ENCODE measurements around the gene SNAPIN.
A peak's percentile ranks its signal among the peaks of the same experiment; 100 is the strongest.

The SNAPIN gene

DNA sequence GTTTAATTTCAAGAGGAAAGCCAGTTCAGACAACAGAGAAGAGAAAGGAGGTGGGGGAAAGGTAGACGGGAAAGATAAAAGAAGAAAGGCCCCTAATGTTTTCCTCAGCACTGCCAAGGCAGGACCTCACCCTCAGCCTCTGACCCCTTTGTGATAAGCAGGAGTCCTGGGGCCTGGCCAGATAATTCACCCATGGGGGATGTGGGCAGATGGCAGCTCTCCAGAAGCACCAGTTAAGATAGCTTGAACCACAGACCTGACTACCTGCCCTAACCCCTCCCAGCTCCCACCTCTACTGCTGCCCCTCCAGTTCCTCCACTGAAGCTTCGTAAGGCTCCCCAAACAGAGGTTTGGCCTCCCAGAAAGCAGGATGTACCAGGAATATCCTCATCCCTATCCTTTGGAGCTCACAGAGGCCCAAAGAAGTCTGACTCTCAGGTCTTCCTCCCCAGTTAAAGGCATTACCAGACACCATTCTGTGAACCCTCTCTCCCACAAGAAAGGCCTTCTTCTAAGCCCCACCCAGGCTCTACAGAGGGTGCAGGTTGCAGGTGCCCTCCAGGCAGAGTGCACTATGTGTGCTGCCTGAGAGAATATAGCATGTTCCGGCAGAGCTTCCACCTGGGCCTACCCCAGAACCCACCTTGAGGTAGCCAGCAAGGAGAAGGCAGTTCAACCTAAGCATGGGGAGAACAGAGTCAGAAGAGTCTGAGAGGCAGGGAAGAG is 9.2 kb upstream of the SNAPIN start:
- H3K4me3 ChIP-seq (ENCODE audit: low read depth in 1 of 2, low read length in 2 of 2) = no peak overlapping the region
- H3K27ac ChIP-seq (ENCODE audit: low read length) = no peak overlapping the region
- no peaks in the 10 kb centered on the region for H3K27me3 ChIP-seq (ENCODE audit: low read depth, low read length)
- H3K36me3 ChIP-seq (ENCODE audit: control insufficient read depth in 1 of 2, insufficient read depth in 2 of 2, low read length in 2 of 2) = peaks cover 19 to 27% of the 10 kb centered on the region in 2 donors
- no peaks in the 10 kb centered on the region for H3K4me1 ChIP-seq (ENCODE audit: control insufficient read depth in 1 of 2, insufficient read depth in 2 of 2, low read length in 2 of 2)
- no peaks in the 10 kb centered on the region for H3K9me3 ChIP-seq (ENCODE audit: control insufficient read depth in 1 of 2, low read length in 2 of 2)

- H3K4me3 ChIP-seq (ENCODE audit: low read depth in 1 of 2, low read length in 2 of 2) = no peak overlapping the region
- no peak overlapping the region for H3K27ac ChIP-seq (ENCODE audit: low read length)
- peaks cover 15 to 21% of the 10 kb centered on the region in 2 donors for H3K36me3 ChIP-seq (ENCODE audit: control insufficient read depth in 1 of 2, insufficient read depth in 2 of 2, low read length in 2 of 2)
- no peaks in the 10 kb centered on the region for H3K9me3 ChIP-seq (ENCODE audit: control insufficient read depth in 1 of 2, low read length in 2 of 2)
- no peaks in the 10 kb centered on the region for H3K4me1 ChIP-seq (ENCODE audit: control insufficient read depth in 1 of 2, insufficient read depth in 2 of 2, low read length in 2 of 2)
- no peaks in the 10 kb centered on the region for H3K27me3 ChIP-seq (ENCODE audit: low read depth, low read length)
Measured at GRCh38 chr1:153649863-153650235, 8.7 kb upstream of the SNAPIN start.

DNA sequence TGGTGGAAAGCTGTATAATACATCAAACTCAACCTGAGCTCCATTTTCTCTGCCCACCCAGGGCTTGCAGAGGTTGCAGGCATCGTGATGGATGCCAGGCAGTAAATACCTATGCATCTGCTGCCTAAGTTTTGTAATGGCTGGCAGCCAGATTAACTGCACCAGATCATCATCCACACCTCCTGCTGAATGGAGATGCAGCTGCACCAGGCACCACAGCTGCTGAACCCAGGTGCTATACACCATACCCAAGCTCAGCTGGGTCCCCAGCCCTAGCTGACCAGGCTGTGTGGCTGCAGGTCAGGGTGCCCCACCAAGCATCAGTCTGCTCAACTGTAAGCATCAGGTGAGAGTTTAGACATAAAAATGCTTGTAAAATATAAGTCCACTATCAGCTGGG is 6.7 kb upstream of the SNAPIN start:
- H3K27ac ChIP-seq (ENCODE audit: low read length) = no peak overlapping the region
- H3K27me3 ChIP-seq (ENCODE audit: low read depth, low read length) = no peaks in the 10 kb centered on the region
- no peaks in the 10 kb centered on the region for H3K9me3 ChIP-seq (ENCODE audit: control insufficient read depth in 1 of 2, low read length in 2 of 2)
- H3K4me1 ChIP-seq (ENCODE audit: control insufficient read depth in 1 of 2, insufficient read depth in 2 of 2, low read length in 2 of 2) = no peaks in the 10 kb centered on the region
- H3K4me3 ChIP-seq (ENCODE audit: low read depth in 1 of 2, low read length in 2 of 2) = no peak overlapping the region
- peaks cover 4 to 6% of the 10 kb centered on the region in 2 donors for H3K36me3 ChIP-seq (ENCODE audit: control insufficient read depth in 1 of 2, insufficient read depth in 2 of 2, low read length in 2 of 2)

- H3K4me3 ChIP-seq (ENCODE audit: low read depth in 1 of 2, low read length in 2 of 2) = no peak overlapping the region
- H3K4me1 ChIP-seq (ENCODE audit: control insufficient read depth in 1 of 2, insufficient read depth in 2 of 2, low read length in 2 of 2) = no peaks in the 10 kb centered on the region
- no peaks in the 10 kb centered on the region for H3K9me3 ChIP-seq (ENCODE audit: control insufficient read depth in 1 of 2, low read length in 2 of 2)
- no peaks in the 10 kb centered on the region for H3K36me3 ChIP-seq (ENCODE audit: control insufficient read depth in 1 of 2, insufficient read depth in 2 of 2, low read length in 2 of 2)
- H3K27ac ChIP-seq (ENCODE audit: low read length) = no peak overlapping the region
- no peaks in the 10 kb centered on the region for H3K27me3 ChIP-seq (ENCODE audit: low read depth, low read length)
Measured at GRCh38 chr1:153652805-153653500, 5.5 kb upstream of the SNAPIN start.

DNA sequence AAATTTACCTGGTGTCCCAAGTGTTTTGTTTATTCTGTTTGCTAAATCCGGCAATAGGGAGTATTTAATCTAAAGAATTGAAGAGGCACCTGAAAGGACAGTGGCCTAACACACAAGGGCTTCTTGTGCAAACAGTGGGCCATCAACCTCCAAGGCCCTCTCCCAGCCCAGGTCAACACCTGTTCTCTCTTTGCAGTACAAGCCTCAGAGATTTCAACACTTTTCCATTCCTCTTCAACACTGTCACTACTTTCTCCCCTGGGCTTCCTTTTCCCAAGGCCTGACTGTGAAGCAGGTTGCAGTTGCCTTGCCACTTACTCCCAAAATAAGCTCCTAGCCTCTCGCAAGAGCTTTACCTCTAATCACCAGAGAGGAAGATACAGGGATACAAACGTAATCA is 3.2 kb upstream of the SNAPIN start:
- Histone ChIP-seq H3K27me3 (ENCODE audit: low read depth, low read length) (no peaks in the 10 kb centered on the region), H3K9me3 (ENCODE audit: control insufficient read depth in 1 of 2, low read length in 2 of 2) (no peaks in the 10 kb centered on the region), H3K4me1 (ENCODE audit: control insufficient read depth in 1 of 2, insufficient read depth in 2 of 2, low read length in 2 of 2) (peaks cover 7 to 11% of the 10 kb centered on the region in 2 donors), H3K36me3 (ENCODE audit: control insufficient read depth in 1 of 2, insufficient read depth in 2 of 2, low read length in 2 of 2) (no peaks in the 10 kb centered on the region), H3K4me3 (ENCODE audit: low read depth in 1 of 2, low read length in 2 of 2) (no peak overlapping the region), H3K27ac (ENCODE audit: low read length) (no peak overlapping the region)

GRCh38 chr1:153659175-153659534 is 652 bp downstream of the SNAPIN start:
- H3K9me3 ChIP-seq (ENCODE audit: control insufficient read depth in 1 of 2, low read length in 2 of 2) = no peaks in the 10 kb centered on the region
- peak overlapping the region; percentile 88 to 96 for H3K4me3 ChIP-seq (ENCODE audit: low read depth in 1 of 2, low read length in 2 of 2)
- H3K27ac ChIP-seq (ENCODE audit: low read length) = peak overlapping the region; percentile 86
- peaks cover 7 to 11% of the 10 kb centered on the region in 2 donors for H3K4me1 ChIP-seq (ENCODE audit: control insufficient read depth in 1 of 2, insufficient read depth in 2 of 2, low read length in 2 of 2)
- H3K36me3 ChIP-seq (ENCODE audit: control insufficient read depth in 1 of 2, insufficient read depth in 2 of 2, low read length in 2 of 2) = peaks cover 29 to 34% of the 10 kb centered on the region in 2 donors
- H3K27me3 ChIP-seq (ENCODE audit: low read depth, low read length) = no peaks in the 10 kb centered on the region

GRCh38 chr1:153659656-153660055 is 1.2 kb downstream of the SNAPIN start:
- Histone ChIP-seq H3K9me3 (ENCODE audit: control insufficient read depth in 1 of 2, low read length in 2 of 2) (no peaks in the 10 kb centered on the region), H3K27ac (ENCODE audit: low read length) (no peak overlapping the region), H3K4me1 (ENCODE audit: control insufficient read depth in 1 of 2, insufficient read depth in 2 of 2, low read length in 2 of 2) (peaks cover 7 to 11% of the 10 kb centered on the region in 2 donors), H3K4me3 (ENCODE audit: low read depth in 1 of 2, low read length in 2 of 2) (peak overlapping the region; percentile 88 to 96), H3K27me3 (ENCODE audit: low read depth, low read length) (no peaks in the 10 kb centered on the region), H3K36me3 (ENCODE audit: control insufficient read depth in 1 of 2, insufficient read depth in 2 of 2, low read length in 2 of 2) (peaks cover 33 to 39% of the 10 kb centered on the region in 2 donors)

DNA sequence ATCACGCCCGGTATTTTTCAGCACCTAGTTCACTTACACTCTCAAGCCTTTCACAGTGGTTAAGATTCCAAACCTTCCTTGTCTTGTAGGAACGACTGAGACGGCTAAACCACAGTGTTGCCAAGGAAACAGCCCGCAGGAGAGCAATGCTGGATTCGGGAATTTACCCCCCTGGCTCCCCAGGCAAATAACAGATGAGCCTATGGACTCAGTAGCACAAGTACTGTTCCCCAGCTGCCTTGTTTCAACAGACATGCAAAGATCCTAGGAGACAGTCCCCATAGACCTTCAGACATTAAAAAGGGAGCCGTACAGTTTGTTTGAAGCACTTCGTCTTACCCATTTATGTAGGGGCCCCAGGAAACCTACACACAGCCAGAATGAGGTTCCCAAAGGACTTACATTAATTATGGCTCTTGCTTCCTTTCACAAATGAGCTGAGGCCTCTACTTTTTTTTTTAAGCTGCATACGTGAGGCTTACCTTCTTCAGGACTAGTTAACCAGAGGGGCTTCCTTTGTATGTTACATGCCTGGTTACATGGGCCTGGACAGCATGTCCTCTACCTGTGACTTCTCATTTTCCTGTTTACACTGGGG is 2.7 kb downstream of the SNAPIN start:
- H3K36me3 ChIP-seq (ENCODE audit: control insufficient read depth in 1 of 2, insufficient read depth in 2 of 2, low read length in 2 of 2) = peaks cover 47 to 55% of the 10 kb centered on the region in 2 donors

GRCh38 chr1:153662269-153662668 is 3.8 kb downstream of the SNAPIN start:
- H3K27me3 ChIP-seq (ENCODE audit: low read depth, low read length) = no peaks in the 10 kb centered on the region
- no peaks in the 10 kb centered on the region for H3K9me3 ChIP-seq (ENCODE audit: control insufficient read depth in 1 of 2, low read length in 2 of 2)
- no peak overlapping the region for H3K27ac ChIP-seq (ENCODE audit: low read length)
- peaks cover 7 to 11% of the 10 kb centered on the region in 2 donors for H3K4me1 ChIP-seq (ENCODE audit: control insufficient read depth in 1 of 2, insufficient read depth in 2 of 2, low read length in 2 of 2)
- no peak overlapping the region for H3K4me3 ChIP-seq (ENCODE audit: low read depth in 1 of 2, low read length in 2 of 2)
- H3K36me3 ChIP-seq (ENCODE audit: control insufficient read depth in 1 of 2, insufficient read depth in 2 of 2, low read length in 2 of 2) = peaks cover 56 to 66% of the 10 kb centered on the region in 2 donors

More for the DNA sequence above, 2.7 kb downstream of the SNAPIN start:
- Histone ChIP-seq H3K4me1 (ENCODE audit: control insufficient read depth in 1 of 2, insufficient read depth in 2 of 2, low read length in 2 of 2) (peaks cover 7 to 11% of the 10 kb centered on the region in 2 donors), H3K4me3 (ENCODE audit: low read depth in 1 of 2, low read length in 2 of 2) (no peak overlapping the region), H3K9me3 (ENCODE audit: control insufficient read depth in 1 of 2, low read length in 2 of 2) (no peaks in the 10 kb centered on the region), H3K27ac (ENCODE audit: low read length) (no peak overlapping the region), H3K27me3 (ENCODE audit: low read depth, low read length) (no peaks in the 10 kb centered on the region)

DNA sequence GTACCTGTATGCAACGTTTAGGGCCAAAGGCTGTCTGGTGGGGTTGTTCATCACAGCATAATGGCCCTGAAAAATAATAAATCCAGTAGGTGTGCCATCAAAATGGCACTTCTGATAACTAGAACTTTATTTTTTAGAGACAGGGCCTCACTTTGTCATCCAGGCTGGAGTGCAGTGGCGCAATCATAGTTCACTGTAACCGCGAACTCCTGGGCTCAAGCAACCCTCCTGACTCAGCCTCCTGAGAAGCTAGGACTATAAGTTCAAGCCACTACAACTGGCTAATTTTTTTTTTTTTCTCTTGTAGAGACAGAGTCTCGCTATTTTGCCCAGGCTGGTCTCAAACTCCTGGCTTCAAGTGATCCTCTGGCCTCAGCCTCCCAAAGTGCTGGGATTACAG is 4.7 kb downstream of the SNAPIN start:
- Histone ChIP-seq H3K27me3 (ENCODE audit: low read depth, low read length) (no peaks in the 10 kb centered on the region), H3K4me3 (ENCODE audit: low read depth in 1 of 2, low read length in 2 of 2) (no peak overlapping the region), H3K9me3 (ENCODE audit: control insufficient read depth in 1 of 2, low read length in 2 of 2) (no peaks in the 10 kb centered on the region), H3K4me1 (ENCODE audit: control insufficient read depth in 1 of 2, insufficient read depth in 2 of 2, low read length in 2 of 2) (peaks cover 7 to 12% of the 10 kb centered on the region in 2 donors), H3K36me3 (ENCODE audit: control insufficient read depth in 1 of 2, insufficient read depth in 2 of 2, low read length in 2 of 2) (peaks cover 65 to 75% of the 10 kb centered on the region in 2 donors), H3K27ac (ENCODE audit: low read length) (no peak overlapping the region)

GRCh38 chr1:153667439-153667838 is 8.9 kb downstream of the SNAPIN start:
- Histone ChIP-seq H3K36me3 (ENCODE audit: control insufficient read depth in 1 of 2, insufficient read depth in 2 of 2, low read length in 2 of 2) (peaks cover 52 to 67% of the 10 kb centered on the region in 2 donors), H3K9me3 (ENCODE audit: control insufficient read depth in 1 of 2, low read length in 2 of 2) (no peaks in the 10 kb centered on the region), H3K27me3 (ENCODE audit: low read depth, low read length) (no peaks in the 10 kb centered on the region), H3K27ac (ENCODE audit: low read length) (no peak overlapping the region), H3K4me1 (ENCODE audit: control insufficient read depth in 1 of 2, insufficient read depth in 2 of 2, low read length in 2 of 2) (peaks cover 4 to 23% of the 10 kb centered on the region in 2 donors), H3K4me3 (ENCODE audit: low read depth in 1 of 2, low read length in 2 of 2) (no peak overlapping the region)
